OCI-LY1 (cell line): ENCODE measurements around the gene BRD3OS.

Experiments used
- H2AFZ ChIP-seq: fragments of 200-600 bp; sonication (generic), shearing (Covaris generic); 2 replicates; pipeline ENCODE4 v1.6.0; 2014; ENCODE audit warnings: antibody characterized with exemption, mild to moderate bottlenecking, low read length
- H3F3A ChIP-seq: fragments of 200-600 bp; sonication (generic), shearing (Covaris generic); 2 replicates; pipeline ENCODE4 v1.6.0; 2014; ENCODE audit warnings: mild to moderate bottlenecking, antibody characterized with exemption, low read length, moderate library complexity; ENCODE audit not compliant: insufficient read depth
- H3K27ac ChIP-seq: fragments of 200-600 bp; sonication (generic); 2 replicates; pipeline ENCODE4 v1.5.1; 2014; ENCODE audit warnings: low read length, mixed run types, mild to moderate bottlenecking, low read depth; ENCODE audit not compliant: poor library complexity, severe bottlenecking
- H3K27me3 ChIP-seq: fragments of 200-600 bp; sonication (generic); 2 replicates; pipeline ENCODE4 v1.6.0; 2014; ENCODE audit warnings: antibody characterized with exemption, mild to moderate bottlenecking, low read length, moderate library complexity; ENCODE audit not compliant: insufficient read depth
- H3K36me3 ChIP-seq: fragments of 200-600 bp; sonication (generic); 2 replicates; pipeline ENCODE4 v1.6.1; 2014; ENCODE audit warnings: mild to moderate bottlenecking, antibody characterized with exemption, low read length, moderate library complexity, mixed read lengths; ENCODE audit not compliant: insufficient read depth
- H3K4me1 ChIP-seq: fragments of 200-600 bp; sonication (generic); 2 replicates; pipeline ENCODE4 v1.5.1; 2014; ENCODE audit warnings: mild to moderate bottlenecking, low read length, moderate library complexity; ENCODE audit not compliant: insufficient read depth, severe bottlenecking
- H3K4me2 ChIP-seq: fragments of 200-600 bp; sonication (generic), shearing (Covaris generic); 2 replicates; pipeline ENCODE4 v1.6.1; 2014; ENCODE audit warnings: low read length
- H3K4me3 ChIP-seq: fragments of 200-600 bp; sonication (generic); 2 replicates; pipeline ENCODE4 v1.5.1; 2014; ENCODE audit warnings: low read length, low read depth, mild to moderate bottlenecking, mixed read lengths; ENCODE audit not compliant: poor library complexity, severe bottlenecking
- H3K79me2 ChIP-seq: fragments of 200-600 bp; shearing (Covaris generic); 2 replicates; pipeline ENCODE4 v1.6.1; 2016; ENCODE audit warnings: mixed run types, low read length, mixed read lengths; ENCODE audit not compliant: insufficient read depth
- H3K9ac ChIP-seq: fragments of 200-600 bp; sonication (generic), shearing (Covaris generic); 2 replicates; pipeline ENCODE4 v1.6.1; 2014; ENCODE audit warnings: mild to moderate bottlenecking, low read length, mixed read lengths
- H3K9me2 ChIP-seq: fragments of 200-600 bp; sonication (generic), shearing (Covaris generic); 2 replicates; pipeline ENCODE4 v1.6.1; 2014; ENCODE audit warnings: low read depth, mild to moderate bottlenecking, low read length, mixed read lengths
- H3K9me3 ChIP-seq: fragments of 200-600 bp; shearing (Covaris generic); 2 replicates; pipeline ENCODE4 v1.6.1; 2014; ENCODE audit warnings: low read length, mixed read lengths
- H4K20me1 ChIP-seq: fragments of 200-600 bp; sonication (generic), shearing (Covaris generic); 2 replicates; pipeline ENCODE4 v1.6.0; 2016; ENCODE audit warnings: mild to moderate bottlenecking, low read length; ENCODE audit not compliant: insufficient read depth
- CTCF ChIP-seq: fragments of 200-600 bp; sonication (generic), shearing (Covaris generic); IDR thresholded peaks from 2 replicates; pipeline ENCODE4 v1.5.1; 2017; ENCODE audit warnings: mild to moderate bottlenecking, antibody characterized with exemption, low read length, moderate library complexity, mixed read lengths
- EZH2 ChIP-seq: fragments of 200-600 bp; sonication (generic), shearing (Covaris generic); IDR thresholded peaks from 2 replicates; pipeline ENCODE4 v1.8.0; 2017; ENCODE audit warnings: borderline replicate concordance, mixed run types, mild to moderate bottlenecking, antibody characterized with exemption, low read length, moderate library complexity, mixed read lengths

The BRD3OS gene

GRCh38 chr9:134007150-134007549 lies 18.1 kb upstream of the BRD3OS start:
- Histone ChIP-seq H3K9me2 (no peaks in the 10 kb centered on the region), H3K4me2 (no peak overlapping the region)

GRCh38 chr9:134007571-134007970 lies 17.7 kb upstream of the BRD3OS start:
- no peak overlapping the region for H3K9ac ChIP-seq
- no peak overlapping the region for H2AFZ ChIP-seq
- H3K79me2 ChIP-seq: no peaks in the 10 kb centered on the region
- TF ChIP-seq CTCF (no peak), EZH2 (no peak)
- no peak overlapping the region for H3K4me2 ChIP-seq
- no peaks in the 10 kb centered on the region for H4K20me1 ChIP-seq
- H3F3A ChIP-seq: no peaks in the 10 kb centered on the region
- H3K9me3 ChIP-seq: no peaks in the 10 kb centered on the region
- H3K36me3 ChIP-seq: no peaks in the 10 kb centered on the region
- H3K27ac ChIP-seq: no peak overlapping the region
- no peaks in the 10 kb centered on the region for H3K4me1 ChIP-seq
- no peak overlapping the region for H3K4me3 ChIP-seq
- H3K9me2 ChIP-seq: no peaks in the 10 kb centered on the region
- 0 out of 2 replicates have a peak, but pooled peaks cover 10% of the 10 kb centered on the region for H3K27me3 ChIP-seq

More at GRCh38 chr9:134007150-134007549, 18.1 kb upstream of the BRD3OS start:
- TF ChIP-seq CTCF (no peak), EZH2 (no peak)
- H3K79me2 ChIP-seq: no peaks in the 10 kb centered on the region
- H3K4me1 ChIP-seq: no peaks in the 10 kb centered on the region
- H4K20me1 ChIP-seq: no peaks in the 10 kb centered on the region
- H2AFZ ChIP-seq: no peak overlapping the region
- no peak overlapping the region for H3K9ac ChIP-seq
- H3F3A ChIP-seq: no peaks in the 10 kb centered on the region
- no peak overlapping the region for H3K4me3 ChIP-seq
- H3K36me3 ChIP-seq: no peaks in the 10 kb centered on the region
- no peaks in the 10 kb centered on the region for H3K9me3 ChIP-seq
- no peak overlapping the region for H3K27ac ChIP-seq
- H3K27me3 ChIP-seq: 0 out of 2 replicates have a peak, but pooled peaks cover 10% of the 10 kb centered on the region

- no peak overlapping the region for H2AFZ ChIP-seq
These were observed 14.7 kb upstream of the BRD3OS start for GRCh38 chr9:134010310-134011173.

More at GRCh38 chr9:134010310-134011173, 14.7 kb upstream of the BRD3OS start:
- Histone ChIP-seq H3K9me2 (no peaks in the 10 kb centered on the region), H3K4me1 (no peaks in the 10 kb centered on the region), H3K27me3 (0 out of 2 replicates have a peak, but pooled peaks cover 10% of the 10 kb centered on the region), H3K9me3 (peaks cover 5% of the 10 kb centered on the region; the same call in 1 of the 2 replicates), H3K9ac (no peak overlapping the region), H3F3A (no peaks in the 10 kb centered on the region), H3K79me2 (no peaks in the 10 kb centered on the region), H4K20me1 (no peaks in the 10 kb centered on the region), H3K27ac (no peak overlapping the region), H3K36me3 (no peaks in the 10 kb centered on the region), H3K4me2 (no peak overlapping the region), H3K4me3 (no peak overlapping the region)
- no peak for TF ChIP-seq CTCF
- TF ChIP-seq EZH2: no peak
